HG03520 (cell line): ENCODE results near the gene KRT37.
"Not testable (repeated sequence)": the region's sequence is repeated elsewhere in the genome, so short reads cannot be mapped to it uniquely, and the experiment has no call there.

Source experiments
- ATAC-seq: cut with Tn5 transposase; IDR thresholded peaks from one replicate; pipeline ENCODE4 v1.9.1; 2021; ENCODE audit warnings: mild to moderate bottlenecking, moderate library complexity; ENCODE audit not compliant: unreplicated experiment

The KRT37 gene

DNA sequence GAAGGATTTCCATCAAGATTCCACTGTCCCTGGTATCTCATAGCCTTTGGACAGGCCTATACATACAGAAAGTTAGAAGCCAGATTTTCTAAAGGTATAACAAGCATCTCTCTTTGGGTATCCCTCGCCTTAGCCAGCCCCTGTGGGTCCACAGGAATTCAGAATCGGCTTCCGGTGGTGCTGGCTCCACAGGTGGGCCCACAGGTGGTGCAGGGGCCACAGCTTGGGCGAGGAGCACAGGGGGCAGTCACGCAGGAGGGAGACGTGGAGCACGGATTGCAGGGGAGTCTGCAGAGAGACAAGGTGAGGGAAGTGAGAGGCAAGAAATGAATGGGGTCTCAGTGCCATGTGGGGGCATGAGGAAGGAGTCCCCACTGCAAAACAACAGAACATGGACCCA is 12.9 kb upstream of the KRT37 start:
- no peak for ATAC-seq

DNA sequence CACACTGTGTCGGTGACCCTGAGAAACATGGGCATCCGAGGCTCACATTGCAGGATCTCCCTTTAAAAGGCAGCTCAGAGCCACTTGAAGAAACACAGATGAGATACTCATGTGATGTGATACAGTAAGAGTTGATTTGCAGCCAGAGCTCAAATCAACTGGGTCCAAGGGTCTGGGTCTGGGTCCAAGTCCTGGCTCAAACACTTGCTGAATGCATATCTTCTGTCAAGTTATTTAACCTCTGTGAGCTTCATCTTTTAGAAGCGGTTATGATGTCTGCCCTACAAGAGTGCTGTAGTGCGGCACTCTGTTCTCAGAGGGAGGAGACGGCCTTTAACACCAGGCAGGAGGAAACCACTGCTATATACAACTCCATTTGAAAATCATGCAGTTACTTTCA is 10.0 kb upstream of the KRT37 start:
- ATAC-seq: no peak

DNA sequence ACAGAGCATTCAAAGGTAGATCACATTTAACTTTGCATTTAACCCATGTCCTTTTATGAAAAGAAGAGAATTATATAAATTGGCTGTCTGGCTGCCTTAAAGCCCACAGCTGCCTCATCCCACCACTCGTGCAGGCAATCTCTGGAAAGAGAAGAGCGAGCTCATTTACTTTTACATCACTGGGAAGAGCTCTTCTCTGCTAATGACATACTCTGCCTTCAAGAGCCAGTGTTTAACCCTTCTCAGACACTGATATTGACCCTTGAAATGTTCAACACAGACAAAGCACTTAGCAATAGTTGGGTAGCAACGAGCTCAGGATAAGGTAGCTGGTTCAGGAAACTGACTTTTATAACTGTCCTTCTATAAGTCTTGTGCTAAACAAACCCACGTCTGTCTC is 9.6 kb upstream of the KRT37 start:
- no peak for ATAC-seq

DNA sequence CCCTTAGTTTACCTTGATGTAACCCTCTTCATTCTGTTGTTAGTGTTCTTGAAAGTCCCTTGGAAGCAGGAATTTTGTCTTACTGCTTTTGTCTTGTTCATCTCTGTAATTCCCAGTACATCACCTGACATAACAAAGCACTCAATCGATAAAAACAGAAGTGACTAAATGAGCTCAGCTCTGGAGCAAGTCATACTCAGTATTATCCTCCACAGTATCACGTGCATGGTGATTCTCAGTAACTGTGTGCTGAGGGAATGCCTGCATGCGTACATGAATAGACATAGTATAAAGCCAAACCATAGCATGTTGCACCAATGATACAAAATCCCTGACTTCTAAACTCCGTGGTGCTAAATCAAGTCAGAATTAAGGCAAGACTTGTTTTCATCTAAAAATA is 9.2 kb upstream of the KRT37 start:
- ATAC-seq: no peak

DNA sequence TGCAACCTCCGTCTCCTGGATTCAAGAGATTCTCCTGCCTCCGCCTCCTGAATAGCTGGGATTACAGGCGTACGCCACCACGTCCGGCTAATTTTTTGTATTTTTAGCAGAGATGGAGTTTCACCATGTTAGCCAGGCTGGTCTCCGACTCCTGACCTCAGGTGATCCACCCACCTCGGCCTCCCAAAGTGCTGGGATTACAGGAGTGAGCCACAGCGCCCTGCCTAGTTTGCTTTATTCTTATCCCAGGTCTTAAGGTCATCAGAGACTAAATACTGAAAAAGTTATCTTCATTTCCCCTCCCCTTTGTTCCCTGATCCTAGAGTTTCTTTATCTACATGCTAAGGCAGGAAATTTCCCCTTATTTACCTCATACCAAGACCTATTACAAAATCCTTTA is 6.0 kb upstream of the KRT37 start:
- not testable (repeated sequence) for ATAC-seq

DNA sequence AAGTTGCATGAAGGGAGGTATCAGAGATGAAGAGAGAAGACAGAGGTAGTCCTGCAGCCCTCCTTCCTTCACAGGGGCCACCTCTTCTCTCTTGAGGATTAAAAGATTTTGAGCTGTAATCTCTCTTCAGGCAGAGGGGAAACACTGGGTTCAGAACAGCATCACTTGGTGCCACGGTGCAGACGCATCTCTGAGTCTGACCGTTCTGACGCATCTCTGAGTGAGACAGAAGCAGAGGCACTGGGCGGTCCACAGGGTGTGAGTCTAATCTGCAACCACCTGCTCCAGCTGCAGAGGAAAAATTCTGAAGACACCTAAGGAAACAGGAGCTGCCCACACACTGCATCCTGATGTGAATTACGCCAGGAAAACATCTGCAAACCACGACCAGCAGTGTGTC is 5.3 kb upstream of the KRT37 start:
- no peak for ATAC-seq

DNA sequence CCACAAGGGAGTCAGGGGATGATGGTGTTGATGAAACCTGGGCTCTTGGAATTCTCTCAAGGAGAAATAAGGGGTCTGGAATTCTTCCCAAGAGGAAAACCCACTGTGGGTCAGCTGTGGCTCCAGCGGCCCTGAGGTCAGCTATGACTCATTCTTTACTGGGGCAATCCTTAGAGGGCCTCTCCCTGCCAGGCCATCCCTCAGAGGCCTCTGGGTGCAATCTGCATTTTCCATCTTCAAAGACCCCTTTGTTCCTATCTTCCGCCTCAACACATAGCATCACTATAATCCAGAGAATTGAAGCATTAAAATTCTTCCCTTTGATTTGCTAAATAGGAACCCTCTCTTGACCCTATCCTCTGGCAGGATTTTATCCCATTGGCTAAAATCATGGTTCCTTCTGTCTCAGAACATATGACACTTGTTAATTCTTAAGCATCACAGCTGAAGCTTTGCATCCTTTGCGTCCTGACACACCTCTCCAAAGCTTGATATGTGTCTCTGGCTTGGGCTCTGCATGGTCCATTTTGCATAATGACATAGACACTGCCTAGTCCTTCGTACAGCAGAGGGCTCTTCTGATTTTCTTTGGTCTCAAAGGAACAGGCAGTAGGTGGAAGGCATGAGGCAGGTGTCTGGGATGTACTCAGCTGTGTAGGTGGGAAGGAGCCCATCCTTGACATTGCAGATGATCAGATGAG is 4.4 kb upstream of the KRT37 start:
- ATAC-seq: no peak

DNA sequence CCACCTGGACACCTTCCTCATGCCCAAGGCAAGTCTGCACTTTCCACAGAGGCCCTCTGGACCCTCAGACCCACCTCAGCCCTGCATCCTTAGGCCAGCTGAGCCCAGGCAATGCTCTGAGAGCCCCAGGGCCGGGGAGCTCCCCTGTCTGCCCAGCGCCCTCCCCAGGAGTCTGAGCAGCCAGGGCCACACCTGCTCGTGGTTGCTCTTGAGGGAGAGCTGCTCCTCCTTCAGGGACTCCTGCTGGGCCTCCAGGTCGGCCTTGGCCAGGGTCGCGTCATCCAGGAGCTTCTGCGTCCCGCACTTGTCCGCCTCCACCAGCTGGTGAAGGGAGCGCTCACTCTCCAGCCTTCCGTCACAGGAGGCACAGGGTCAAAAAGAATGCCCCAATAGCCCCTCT is 1.8 kb downstream of the KRT37 start:
- not testable (repeated sequence) for ATAC-seq

DNA sequence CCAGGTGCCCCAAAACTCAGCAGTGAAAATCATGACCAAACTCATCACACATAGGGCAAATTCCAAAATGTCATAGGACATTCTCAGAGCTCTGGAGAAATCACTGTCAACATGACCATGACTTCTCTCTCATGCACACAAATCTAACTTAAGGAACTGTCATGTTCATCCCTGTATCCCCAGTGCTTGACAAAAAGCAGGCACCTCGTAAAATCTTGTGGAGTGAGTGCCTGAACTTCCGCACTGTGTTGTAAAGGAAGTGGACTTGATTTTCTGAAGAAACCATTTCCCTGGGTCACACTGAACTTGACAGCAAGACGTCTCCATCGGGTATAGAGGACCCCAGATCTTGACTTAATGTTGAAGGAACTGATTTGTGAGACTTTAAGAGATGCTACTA is 2.8 kb downstream of the KRT37 start:
- ATAC-seq: no peak

DNA sequence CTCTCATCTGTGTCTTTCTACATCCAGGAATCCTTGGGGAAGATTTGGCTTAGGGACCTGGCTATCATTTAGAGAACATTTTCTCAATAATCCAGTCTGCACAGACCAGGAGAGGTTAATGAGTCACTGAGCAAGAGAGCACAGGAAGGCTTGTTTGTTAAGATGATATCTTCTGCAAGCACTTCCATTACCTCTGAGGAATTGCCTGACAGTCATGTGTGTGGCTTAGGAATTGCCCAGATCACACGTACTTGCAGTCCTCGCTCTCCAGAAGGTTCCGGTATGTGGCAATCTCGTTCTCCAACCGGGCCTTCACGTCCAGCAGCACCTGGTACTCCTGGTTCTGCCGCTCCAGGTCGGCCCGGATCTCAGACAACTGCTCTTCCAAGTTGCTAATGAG is 3.3 kb downstream of the KRT37 start:
- ATAC-seq: no peak

DNA sequence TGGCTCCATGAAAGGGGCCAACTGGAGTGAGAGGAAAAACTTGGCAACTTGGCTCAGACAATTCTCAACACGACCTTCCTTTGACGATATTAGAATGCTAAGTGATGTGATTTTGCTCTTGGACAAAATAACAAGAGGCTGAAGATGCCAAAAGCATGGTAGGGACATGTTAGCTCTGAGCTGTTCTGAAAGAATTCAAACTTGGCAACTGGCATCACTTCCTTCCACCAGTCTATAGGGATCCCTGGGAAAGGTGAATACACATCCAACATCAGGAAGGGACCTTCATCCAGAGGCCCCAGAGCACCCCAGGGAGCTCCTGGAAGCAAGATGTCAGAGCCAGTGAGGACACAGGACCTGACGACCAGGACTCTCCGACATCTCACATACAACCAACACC is 4.3 kb downstream of the KRT37 start:
- no peak for ATAC-seq

DNA sequence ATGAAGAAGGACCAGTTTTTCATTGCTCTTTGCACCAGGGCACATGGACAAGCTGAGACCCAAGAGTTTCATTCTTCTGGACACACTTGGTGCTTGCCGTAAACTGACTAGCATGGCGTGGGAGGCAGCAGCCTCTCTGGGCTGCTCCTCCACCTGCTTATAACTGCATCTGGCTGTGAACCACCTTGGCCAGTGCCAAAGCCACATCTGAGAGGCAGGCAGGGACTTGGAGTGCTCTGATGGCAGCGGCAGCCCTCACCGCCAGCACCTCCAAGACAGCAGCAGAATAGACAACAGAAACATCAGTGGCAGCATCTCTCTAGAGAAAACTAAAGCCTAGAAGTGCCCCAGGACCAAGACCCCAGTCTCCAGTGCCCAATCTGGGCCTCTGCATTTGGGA is 4.7 kb downstream of the KRT37 start:
- ATAC-seq: no peak

DNA sequence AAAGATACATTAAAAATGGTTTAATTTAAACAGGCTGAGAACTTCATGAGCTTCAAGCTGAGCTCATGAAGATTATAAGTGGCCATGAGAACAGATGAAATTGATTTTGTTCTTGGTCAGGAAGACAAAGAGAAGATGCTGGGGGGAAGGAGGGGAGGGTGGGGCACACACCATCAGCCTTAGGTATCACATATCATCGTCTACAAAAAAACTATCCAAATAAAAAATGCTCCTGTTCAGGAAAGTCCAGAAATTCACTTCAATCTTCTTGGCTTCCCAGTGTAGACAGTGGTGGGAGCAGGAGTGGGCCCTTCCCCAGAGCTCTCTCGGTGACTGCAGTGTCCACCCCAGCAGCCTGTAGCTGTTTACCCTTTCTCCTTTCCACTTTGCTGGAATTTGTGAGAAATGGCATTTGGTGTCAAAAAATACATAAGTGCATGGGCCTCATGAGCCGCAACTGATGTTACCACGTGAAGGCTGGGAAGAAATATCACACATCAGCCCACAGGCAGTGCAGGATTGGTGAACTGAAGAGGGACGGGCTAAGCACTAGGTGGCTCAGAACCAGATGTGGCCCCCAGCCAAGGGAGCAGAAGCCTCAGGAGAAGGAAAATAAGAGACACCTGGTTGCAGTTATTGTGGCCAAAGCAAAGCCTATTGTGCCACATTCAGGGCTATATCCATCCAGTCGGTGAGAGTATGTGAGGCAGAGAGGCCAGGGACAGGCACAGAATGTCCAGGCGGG is 6.1 kb downstream of the KRT37 start:
- ATAC-seq: no peak

DNA sequence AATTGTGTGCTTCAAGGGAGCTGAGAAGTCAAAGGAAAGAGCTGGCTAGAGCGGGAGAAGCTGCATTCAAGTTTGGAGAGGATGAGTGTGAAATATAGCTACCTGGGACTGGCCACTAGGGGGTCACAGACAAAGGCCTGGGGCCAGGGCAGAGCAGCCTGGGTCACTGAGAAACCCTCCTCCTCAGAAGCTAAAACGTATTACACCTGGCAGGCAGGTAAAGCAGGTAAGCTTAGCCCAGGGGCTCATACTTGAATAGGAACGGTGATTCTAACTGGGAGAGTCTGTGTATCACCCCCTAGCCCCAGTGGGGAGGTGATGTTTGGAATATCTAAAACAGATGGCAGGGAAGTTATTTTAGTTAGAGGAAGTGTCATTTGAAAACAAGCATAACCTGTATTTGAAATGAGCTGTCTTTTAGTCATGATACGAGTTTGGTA is 6.8 kb downstream of the KRT37 start:
- no peak for ATAC-seq

DNA sequence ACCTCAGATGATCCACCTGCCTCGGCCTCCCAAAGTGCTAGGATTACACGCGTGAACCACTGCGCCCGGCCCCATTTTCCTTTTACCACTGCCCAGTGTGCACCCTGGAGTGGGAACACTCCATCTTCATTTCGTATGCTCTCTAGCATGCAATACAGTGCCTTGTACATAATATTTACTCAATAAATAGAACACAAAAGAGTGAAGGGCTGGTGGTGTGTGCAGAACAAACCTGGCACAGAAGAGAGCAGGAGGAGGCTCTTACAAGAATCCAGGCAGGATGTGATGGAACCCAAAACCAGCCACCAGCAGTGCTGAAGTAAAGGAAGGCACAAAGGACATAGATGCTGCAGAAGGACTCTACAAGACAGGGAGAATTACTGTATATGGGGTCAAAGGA is 7.3 kb downstream of the KRT37 start:
- no peak for ATAC-seq

DNA sequence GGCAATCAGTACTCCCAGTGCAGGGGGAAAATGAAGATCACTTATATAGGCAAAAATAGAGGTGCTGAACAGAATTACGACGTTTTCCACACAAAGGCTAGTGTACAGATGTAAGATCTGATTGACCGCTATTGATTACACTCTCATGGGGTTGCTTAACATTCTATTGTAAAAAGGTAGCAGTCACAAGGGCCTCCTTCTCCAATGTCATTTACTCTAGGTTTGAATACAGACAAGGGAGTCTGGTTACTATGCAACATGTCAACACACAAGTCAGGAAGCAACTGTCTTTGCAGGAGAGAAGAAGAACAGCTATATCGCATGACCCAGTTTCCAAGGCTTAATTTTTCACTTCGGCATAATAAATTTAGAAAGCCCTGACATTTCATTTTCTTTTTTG is 7.9 kb downstream of the KRT37 start:
- no peak for ATAC-seq

DNA sequence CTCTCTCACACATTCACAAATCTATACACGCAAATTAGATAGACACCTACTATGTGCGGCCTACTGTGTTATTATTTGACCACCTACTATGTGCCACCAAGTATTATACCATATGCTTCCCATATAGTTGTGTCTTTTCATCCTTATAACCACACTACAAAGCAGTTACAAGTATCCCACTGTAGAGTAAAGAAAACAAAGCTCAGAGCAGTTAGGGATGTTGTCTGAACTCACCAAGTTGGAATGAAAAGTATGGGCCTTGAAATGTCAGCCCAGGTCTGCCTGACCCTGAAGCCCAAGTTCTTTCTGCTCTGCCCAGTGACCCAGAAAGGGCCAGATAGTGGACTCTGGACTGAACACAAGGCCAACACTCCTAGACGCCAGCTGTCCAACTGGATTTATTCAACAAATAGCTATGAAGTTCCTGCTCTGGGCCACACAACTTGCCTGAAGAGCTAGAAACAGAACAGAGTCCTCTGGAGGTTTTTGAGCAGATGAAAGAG is 8.5 kb downstream of the KRT37 start:
- ATAC-seq: no peak

DNA sequence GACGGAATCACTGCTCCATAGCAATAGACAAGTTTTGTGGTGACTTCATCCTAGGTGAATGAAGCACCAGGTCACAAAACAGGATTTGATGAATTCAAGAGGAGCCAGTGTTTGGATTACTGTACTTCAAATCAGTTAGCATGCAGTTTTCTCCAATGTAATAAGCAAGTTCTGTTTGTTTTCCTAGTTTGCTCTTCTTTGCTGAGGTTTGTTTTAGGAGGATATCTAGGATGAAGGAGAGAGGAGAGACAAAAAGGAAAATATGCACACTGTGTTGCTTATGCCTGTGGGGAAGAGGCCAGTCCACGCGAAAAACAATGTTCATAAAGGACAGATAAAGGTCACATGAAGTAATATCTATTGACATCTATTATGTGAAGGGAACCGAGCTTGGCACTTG is 9.0 kb downstream of the KRT37 start:
- ATAC-seq: no peak

DNA sequence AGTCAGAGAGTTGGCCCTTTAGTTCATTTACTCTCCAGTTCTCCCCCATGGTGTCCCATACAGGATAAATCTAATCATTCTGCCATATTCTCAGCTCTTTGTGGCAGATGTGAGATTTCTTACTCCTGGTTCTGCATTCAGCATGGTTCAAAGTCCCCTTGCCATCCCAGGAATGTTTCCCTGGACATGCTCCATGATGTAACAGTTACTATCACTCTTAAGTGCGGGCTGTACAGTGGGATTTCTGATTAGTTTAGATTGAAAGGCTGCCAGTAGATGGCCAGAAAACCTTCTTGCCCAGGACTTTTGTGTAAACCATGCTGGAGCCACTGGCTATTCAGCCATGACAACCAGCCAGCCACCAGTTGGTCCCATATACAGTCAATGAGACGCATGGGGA is 10.4 kb downstream of the KRT37 start:
- no peak for ATAC-seq

DNA sequence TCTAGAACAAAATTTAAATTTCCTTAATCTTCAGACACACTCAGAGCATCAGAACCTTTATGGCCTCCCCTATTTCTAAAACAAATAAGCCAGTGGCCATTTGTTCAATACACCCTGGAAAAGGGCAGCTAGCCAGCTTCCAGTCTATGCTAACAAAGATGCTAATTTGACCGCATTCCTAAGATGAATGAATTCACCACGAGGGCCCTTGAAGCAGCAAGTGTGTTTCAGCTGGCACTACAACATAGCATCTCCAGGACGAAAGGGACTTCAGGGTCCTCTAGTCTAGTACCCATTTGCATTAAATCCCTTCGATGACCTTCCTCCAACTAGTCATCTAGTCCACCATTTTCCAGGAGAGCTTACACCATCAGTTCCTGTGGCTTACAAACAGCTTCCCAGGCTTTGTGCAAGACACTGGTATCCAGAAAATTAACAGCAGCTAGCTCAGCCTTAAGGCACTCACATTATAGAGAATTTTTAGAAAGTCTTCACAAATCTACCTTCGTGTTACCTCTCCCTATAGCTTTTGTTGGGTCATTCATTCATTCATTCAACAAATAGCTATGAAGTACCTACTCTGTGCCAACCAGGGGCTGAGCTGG is 10.9 kb downstream of the KRT37 start:
- ATAC-seq: no peak

DNA sequence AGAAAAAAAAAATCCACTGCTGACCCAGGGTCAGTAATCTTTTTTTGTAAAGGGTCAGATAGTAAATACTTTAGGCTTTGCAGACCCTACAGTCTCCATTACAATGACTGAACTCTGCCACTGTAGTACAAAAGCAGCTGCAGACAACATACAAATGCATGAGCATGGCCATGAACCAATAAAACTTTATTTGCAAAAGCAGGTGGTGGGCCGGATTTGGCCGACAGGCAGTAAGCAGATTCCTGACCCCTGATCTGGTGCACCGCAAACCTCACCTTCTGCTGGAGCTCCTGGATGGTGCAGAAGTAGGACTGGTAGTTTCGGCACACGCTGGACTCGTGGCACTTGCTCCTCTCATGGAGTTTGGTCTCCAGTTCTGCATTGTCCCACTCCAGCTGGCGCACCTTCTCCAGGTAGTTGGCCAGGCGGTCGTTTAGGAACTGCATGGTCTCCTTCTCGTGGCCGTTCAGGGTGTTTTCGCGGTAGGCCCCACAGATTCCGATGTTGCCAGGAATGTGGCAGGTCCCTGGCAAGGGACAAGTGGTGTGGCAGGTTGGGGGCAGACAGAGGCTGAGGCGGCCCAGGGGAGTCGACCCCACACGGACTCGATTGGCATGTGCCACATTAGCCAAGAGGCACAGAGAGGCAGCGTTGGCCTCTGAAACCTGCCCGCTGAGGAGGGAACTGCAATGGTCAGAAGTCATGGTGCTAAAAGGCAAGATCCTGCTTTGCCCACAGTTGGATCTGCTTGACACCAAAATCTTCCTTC is 13.1 kb downstream of the KRT37 start:
- no peak for ATAC-seq
